Vagina (tissue), 2 donors: ENCODE data around the gene JAM3.

Experiments used
- POLR2A ChIP-seq, 2 donors: fragments of 450-650 bp; IDR thresholded peaks; one replicate each; pipeline ENCODE4 v1.6.1; 2017; ENCODE audit warnings: antibody characterized with exemption in 2 of 2, mild to moderate bottlenecking in 2 of 2, moderate library complexity in 2 of 2
- POLR2AphosphoS5 ChIP-seq, 2 donors: sonication (generic); formaldehyde crosslinking; IDR thresholded peaks; one replicate each; pipeline ENCODE4 v1.9.0; 2017; ENCODE audit warnings: antibody characterized with exemption in 2 of 2, mild to moderate bottlenecking in 2 of 2, low read depth in 1 of 2; ENCODE audit not compliant: insufficient read depth in 1 of 2
- TF ChIP-seq, protein P1 (sequence below), 3 experiments: fragments of 450-650 bp in 2 of 3; fragments of 200-600 bp in 1 of 3; sonication (generic) in 1 of 3; IDR thresholded peaks; one replicate each; pipeline ENCODE4 v1.5.1; 2017 to 2019; ENCODE audit warnings: antibody characterized with exemption in 3 of 3, mild to moderate bottlenecking in 2 of 3, moderate library complexity in 2 of 3

DNA sequence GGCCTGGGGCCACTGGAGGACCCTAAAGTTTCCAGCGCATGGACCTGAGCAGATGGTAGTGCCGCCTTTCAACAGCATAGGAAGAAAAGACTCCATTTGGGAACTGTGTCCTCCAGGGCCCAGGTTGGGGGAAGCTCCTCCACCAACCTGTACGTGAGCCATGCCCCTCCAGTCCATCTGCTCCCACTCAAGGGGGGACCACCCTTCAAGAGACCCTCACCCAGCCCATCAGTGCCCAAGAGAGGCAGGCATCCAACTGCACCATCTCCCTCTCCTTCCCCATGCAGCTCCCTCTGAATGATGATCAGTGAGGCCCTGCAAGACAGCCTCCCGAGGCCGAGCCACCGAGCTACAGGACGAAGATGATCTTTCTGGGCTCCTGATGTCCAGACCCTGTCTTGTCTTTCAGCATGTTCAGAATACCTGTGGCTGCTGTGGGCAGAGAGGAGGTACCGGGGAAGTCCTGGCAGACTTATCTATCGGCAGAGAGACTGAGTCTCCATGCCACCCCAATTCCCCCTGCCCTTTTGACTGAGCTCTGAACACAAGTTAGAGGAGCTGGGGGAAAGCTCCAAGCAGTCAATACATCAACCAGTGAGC lies 25.0 kb upstream of the JAM3 start:
- TF ChIP-seq, protein P1, sequence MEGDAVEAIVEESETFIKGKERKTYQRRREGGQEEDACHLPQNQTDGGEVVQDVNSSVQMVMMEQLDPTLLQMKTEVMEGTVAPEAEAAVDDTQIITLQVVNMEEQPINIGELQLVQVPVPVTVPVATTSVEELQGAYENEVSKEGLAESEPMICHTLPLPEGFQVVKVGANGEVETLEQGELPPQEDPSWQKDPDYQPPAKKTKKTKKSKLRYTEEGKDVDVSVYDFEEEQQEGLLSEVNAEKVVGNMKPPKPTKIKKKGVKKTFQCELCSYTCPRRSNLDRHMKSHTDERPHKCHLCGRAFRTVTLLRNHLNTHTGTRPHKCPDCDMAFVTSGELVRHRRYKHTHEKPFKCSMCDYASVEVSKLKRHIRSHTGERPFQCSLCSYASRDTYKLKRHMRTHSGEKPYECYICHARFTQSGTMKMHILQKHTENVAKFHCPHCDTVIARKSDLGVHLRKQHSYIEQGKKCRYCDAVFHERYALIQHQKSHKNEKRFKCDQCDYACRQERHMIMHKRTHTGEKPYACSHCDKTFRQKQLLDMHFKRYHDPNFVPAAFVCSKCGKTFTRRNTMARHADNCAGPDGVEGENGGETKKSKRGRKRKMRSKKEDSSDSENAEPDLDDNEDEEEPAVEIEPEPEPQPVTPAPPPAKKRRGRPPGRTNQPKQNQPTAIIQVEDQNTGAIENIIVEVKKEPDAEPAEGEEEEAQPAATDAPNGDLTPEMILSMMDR (IDR thresholded peaks at IDR 0.05), result no peak
- TF ChIP-seq POLR2A (IDR thresholded peaks at IDR 0.05) (no peak), POLR2AphosphoS5 (IDR thresholded peaks at IDR 0.05; ENCODE audit: insufficient read depth in 1 of 2, low read depth in 1 of 2) (no peak)
